ENCODE data around the gene SLC6A13.

GRCh38 chr12:172732-173161, 89.9 kb downstream of the SLC6A13 start:
- TF ChIP-seq TAF1 (conservative IDR thresholded peaks at IDR 0.05) (no peak), CTCF (IDR thresholded peaks at IDR 0.05; ENCODE audit: low read depth, low read length, missing input control) (no peak), GABPA (IDR thresholded peaks at IDR 0.05 in 1 of 2, conservative IDR thresholded peaks at IDR 0.05 in 1 of 2) (no peak), JUND (IDR thresholded peaks at IDR 0.05) (no peak), YY1 (IDR thresholded peaks at IDR 0.05) (no peak)
- TF ChIP-seq, protein P1, sequence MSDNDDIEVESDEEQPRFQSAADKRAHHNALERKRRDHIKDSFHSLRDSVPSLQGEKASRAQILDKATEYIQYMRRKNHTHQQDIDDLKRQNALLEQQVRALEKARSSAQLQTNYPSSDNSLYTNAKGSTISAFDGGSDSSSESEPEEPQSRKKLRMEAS (IDR thresholded peaks at IDR 0.05) = no peak
- TF ChIP-seq, protein P2, sequence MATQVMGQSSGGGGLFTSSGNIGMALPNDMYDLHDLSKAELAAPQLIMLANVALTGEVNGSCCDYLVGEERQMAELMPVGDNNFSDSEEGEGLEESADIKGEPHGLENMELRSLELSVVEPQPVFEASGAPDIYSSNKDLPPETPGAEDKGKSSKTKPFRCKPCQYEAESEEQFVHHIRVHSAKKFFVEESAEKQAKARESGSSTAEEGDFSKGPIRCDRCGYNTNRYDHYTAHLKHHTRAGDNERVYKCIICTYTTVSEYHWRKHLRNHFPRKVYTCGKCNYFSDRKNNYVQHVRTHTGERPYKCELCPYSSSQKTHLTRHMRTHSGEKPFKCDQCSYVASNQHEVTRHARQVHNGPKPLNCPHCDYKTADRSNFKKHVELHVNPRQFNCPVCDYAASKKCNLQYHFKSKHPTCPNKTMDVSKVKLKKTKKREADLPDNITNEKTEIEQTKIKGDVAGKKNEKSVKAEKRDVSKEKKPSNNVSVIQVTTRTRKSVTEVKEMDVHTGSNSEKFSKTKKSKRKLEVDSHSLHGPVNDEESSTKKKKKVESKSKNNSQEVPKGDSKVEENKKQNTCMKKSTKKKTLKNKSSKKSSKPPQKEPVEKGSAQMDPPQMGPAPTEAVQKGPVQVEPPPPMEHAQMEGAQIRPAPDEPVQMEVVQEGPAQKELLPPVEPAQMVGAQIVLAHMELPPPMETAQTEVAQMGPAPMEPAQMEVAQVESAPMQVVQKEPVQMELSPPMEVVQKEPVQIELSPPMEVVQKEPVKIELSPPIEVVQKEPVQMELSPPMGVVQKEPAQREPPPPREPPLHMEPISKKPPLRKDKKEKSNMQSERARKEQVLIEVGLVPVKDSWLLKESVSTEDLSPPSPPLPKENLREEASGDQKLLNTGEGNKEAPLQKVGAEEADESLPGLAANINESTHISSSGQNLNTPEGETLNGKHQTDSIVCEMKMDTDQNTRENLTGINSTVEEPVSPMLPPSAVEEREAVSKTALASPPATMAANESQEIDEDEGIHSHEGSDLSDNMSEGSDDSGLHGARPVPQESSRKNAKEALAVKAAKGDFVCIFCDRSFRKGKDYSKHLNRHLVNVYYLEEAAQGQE (IDR thresholded peaks at IDR 0.05) = no peak

Data from liver (tissue), 3 donors.